ENCODE results near the gene CD1E. TPM values are rescaled to one million over a fixed set of nuclear protein-coding genes. Genes with fewer than 3 reads are reported as not detected.
"Not testable (repeated sequence)": the region's sequence is repeated elsewhere in the genome, so short reads cannot be mapped to it uniquely, and the experiment has no call there.

Gene CD1E
- total and polyA plus RNA-seq, 2 of the 8 experiments (the other 6 are each of a cell fraction or from before 2014, with no cell fraction given) = not detected

GRCh38 chr1:158336413-158336812 lies 17.3 kb upstream of the CD1E start:
- H2AK5ac ChIP-seq (ENCODE audit: low read depth, low read length); H3K23me2 ChIP-seq (ENCODE audit: low read depth, low read length); H3K27ac ChIP-seq (ENCODE audit: low read depth, low read length); H3K9ac ChIP-seq (replicated peaks in 1 of 4; ENCODE audit: extremely low read depth in 1 of 4, low read depth in 3 of 4, low read length in 3 of 4); H3K14ac ChIP-seq (ENCODE audit: insufficient read length); H2BK15ac ChIP-seq (ENCODE audit: low read length); FAIRE-seq; H3K36me3 ChIP-seq (ENCODE audit: control insufficient read depth in 2 of 4, insufficient read depth in 4 of 4, low read length in 3 of 4); H4K20me1 ChIP-seq (replicated peaks in 1 of 2; ENCODE audit: control insufficient read depth in 1 of 2, insufficient read depth in 2 of 2, low read length in 2 of 2); H3K18ac ChIP-seq (ENCODE audit: extremely low read depth, low read length); H4K5ac ChIP-seq (ENCODE audit: insufficient read length, low read depth, low read length); H3K9me3 ChIP-seq (ENCODE audit: insufficient read depth in 2 of 2, low read depth in 1 of 2, low read length in 1 of 2); H3K4me2 ChIP-seq (ENCODE audit: insufficient read depth in 1 of 2, low read depth in 2 of 2, low read length in 2 of 2); H3K79me2 ChIP-seq (ENCODE audit: control insufficient read depth in 1 of 2, insufficient read depth in 2 of 2, low read length in 2 of 2); POLR2A ChIA-PET (ENCODE audit: partially characterized antibody); H3K4ac ChIP-seq (replicated peaks; ENCODE audit: insufficient read length, low read depth, low read length); H3K4me1 ChIP-seq (replicated peaks in 1 of 4; ENCODE audit: control insufficient read depth in 3 of 4, insufficient read depth in 4 of 4, low read length in 3 of 4); H3K4me3 ChIP-seq (ENCODE audit: extremely low read depth in 1 of 4, insufficient read depth in 2 of 4, low read depth in 3 of 4, low read length in 4 of 4); H2BK20ac ChIP-seq (ENCODE audit: low read length); H3K56ac ChIP-seq (replicated peaks; ENCODE audit: insufficient read length, low read depth, low read length); H2BK120ac ChIP-seq (replicated peaks; ENCODE audit: low read depth, low read length); H3K23ac ChIP-seq (ENCODE audit: insufficient read length); DNase-seq (ENCODE audit: low read depth in 1 of 2, low spot score in 2 of 2); H2BK5ac ChIP-seq (ENCODE audit: low read depth, low read length); H4K8ac ChIP-seq (ENCODE audit: extremely low read depth, insufficient read depth, low read length); H3K79me1 ChIP-seq (ENCODE audit: low read depth, low read length); H3K27me3 ChIP-seq (replicated peaks in 1 of 4; ENCODE audit: control insufficient read depth in 3 of 4, extremely low read depth in 1 of 4, insufficient read depth in 3 of 4, low read length in 3 of 4); H4K91ac ChIP-seq (replicated peaks; ENCODE audit: insufficient read length, low read length); H2BK12ac ChIP-seq (ENCODE audit: low read depth, low read length): not testable (repeated sequence)
- CTCF ChIA-PET (ENCODE audit: partially characterized antibody) = interaction anchor here (0.6 to 1.0 kb wide), 2 partner anchors 8 to 160 kb away, joined by 3 read pairs; no protein-coding TSS in a partner anchor
- H2AFZ ChIP-seq (ENCODE audit: low read length) = 0 out of 2 replicates have a peak overlapping the region, but pooled peaks have one; percentile 62
- 82% methylated on average over 6 of the region's 7 CpGs; no CpG with 5 or more reads in 1 of the 2 experiments for WGBS, 2 experiments (ENCODE audit: extremely low coverage in 1 of 2, insufficient coverage in 1 of 2, insufficient read length in 1 of 2, insufficient replicate concordance in 2 of 2, low coverage in 1 of 2, low lambda C conversion rate in 2 of 2, missing lambda C conversion rate in 1 of 2)

GRCh38 chr1:158348946-158349345 lies 4.7 kb upstream of the CD1E start:
- H2AFZ ChIP-seq (ENCODE audit: low read length); H3K4ac ChIP-seq (replicated peaks; ENCODE audit: insufficient read length, low read depth, low read length); H3K9me3 ChIP-seq (ENCODE audit: insufficient read depth in 2 of 2, low read depth in 1 of 2, low read length in 1 of 2); H3K23me2 ChIP-seq (ENCODE audit: low read depth, low read length); H3K36me3 ChIP-seq (ENCODE audit: control insufficient read depth in 2 of 4, insufficient read depth in 4 of 4, low read length in 3 of 4); H3K14ac ChIP-seq (ENCODE audit: insufficient read length); H3K79me2 ChIP-seq (ENCODE audit: control insufficient read depth in 1 of 2, insufficient read depth in 2 of 2, low read length in 2 of 2); H3K56ac ChIP-seq (replicated peaks; ENCODE audit: insufficient read length, low read depth, low read length); H4K8ac ChIP-seq (ENCODE audit: extremely low read depth, insufficient read depth, low read length); H2BK15ac ChIP-seq (ENCODE audit: low read length); H2BK5ac ChIP-seq (ENCODE audit: low read depth, low read length); H2BK12ac ChIP-seq (ENCODE audit: low read depth, low read length); H4K20me1 ChIP-seq (replicated peaks in 1 of 2; ENCODE audit: control insufficient read depth in 1 of 2, insufficient read depth in 2 of 2, low read length in 2 of 2); H2BK120ac ChIP-seq (replicated peaks; ENCODE audit: low read depth, low read length); H3K9ac ChIP-seq (replicated peaks in 1 of 4; ENCODE audit: extremely low read depth in 1 of 4, low read depth in 3 of 4, low read length in 3 of 4); FAIRE-seq; H3K4me1 ChIP-seq (replicated peaks in 1 of 4; ENCODE audit: control insufficient read depth in 3 of 4, insufficient read depth in 4 of 4, low read length in 3 of 4); POLR2A ChIA-PET (ENCODE audit: partially characterized antibody); DNase-seq (ENCODE audit: low read depth in 1 of 2, low spot score in 2 of 2); H4K5ac ChIP-seq (ENCODE audit: insufficient read length, low read depth, low read length); H3K27ac ChIP-seq (ENCODE audit: low read depth, low read length); H3K4me2 ChIP-seq (ENCODE audit: insufficient read depth in 1 of 2, low read depth in 2 of 2, low read length in 2 of 2); H2BK20ac ChIP-seq (ENCODE audit: low read length); H3K79me1 ChIP-seq (ENCODE audit: low read depth, low read length); H3K4me3 ChIP-seq (ENCODE audit: extremely low read depth in 1 of 4, insufficient read depth in 2 of 4, low read depth in 3 of 4, low read length in 4 of 4); H3K18ac ChIP-seq (ENCODE audit: extremely low read depth, low read length); H4K91ac ChIP-seq (replicated peaks; ENCODE audit: insufficient read length, low read length); H3K27me3 ChIP-seq (replicated peaks in 1 of 4; ENCODE audit: control insufficient read depth in 3 of 4, extremely low read depth in 1 of 4, insufficient read depth in 3 of 4, low read length in 3 of 4); H2AK5ac ChIP-seq (ENCODE audit: low read depth, low read length); H3K23ac ChIP-seq (ENCODE audit: insufficient read length): not testable (repeated sequence)
- CTCF ChIA-PET (ENCODE audit: partially characterized antibody) = interaction anchor here (1.5 kb wide), 1 partner anchor 10 kb away, joined by 4 read pairs; no protein-coding TSS in a partner anchor
- WGBS, 2 experiments (ENCODE audit: extremely low coverage in 1 of 2, insufficient coverage in 1 of 2, insufficient read length in 1 of 2, insufficient replicate concordance in 2 of 2, low coverage in 1 of 2, low lambda C conversion rate in 2 of 2, missing lambda C conversion rate in 1 of 2) = 98% methylated on average over 24 of the region's 24 CpGs; no CpG with 5 or more reads in 1 of the 2 experiments

Data from H1 (cell line).